Activated naive CD4-positive, alpha-beta T cell treated with anti-CD3 and anti-CD28 coated beads for 36 hours (primary cell): ENCODE results near the gene ABHD2. TPM values are rescaled to one million over a fixed set of nuclear protein-coding genes. Genes with fewer than 3 reads are reported as not detected.

Source experiments
- CTCF ChIA-PET: fragments of 350-600 bp; sonication (Branson Sonifier 250); formaldehyde crosslinking; loops from one replicate; lab custom pipeline; 2021; ENCODE audit warnings: antibody characterized with exemption; lab: Charles Lee
- DNase-seq: peaks from one replicate; pipeline ENCODE4 v3.0.0-alpha.2; 2020
- H3K27ac Mint-ChIP-seq: one replicate; pipeline ENCODE4 v1.8.0; 2021; ENCODE audit warnings: mild to moderate bottlenecking, mixed read lengths
- H3K27me3 Mint-ChIP-seq: one replicate; pipeline ENCODE4 v1.8.0; 2021; ENCODE audit warnings: low read depth, mixed read lengths
- H3K36me3 Mint-ChIP-seq: one replicate; pipeline ENCODE4 v1.8.0; 2021; ENCODE audit warnings: low read depth, mixed read lengths
- H3K4me1 Mint-ChIP-seq: one replicate; pipeline ENCODE4 v1.8.0; 2021; ENCODE audit warnings: low read depth, mixed read lengths
- H3K4me3 Mint-ChIP-seq: one replicate; pipeline ENCODE4 v1.8.0; 2021; ENCODE audit warnings: mild to moderate bottlenecking, moderate library complexity, mixed read lengths
- H3K9me3 Mint-ChIP-seq: one replicate; pipeline ENCODE4 v1.8.0; 2021; ENCODE audit warnings: mixed read lengths
- intact Hi-C: fragments of 100-400 bp; cut with micrococcal nuclease; formaldehyde crosslinking; loops from one replicate; pipeline ENCODE4 v1.15.1; 2023
- total RNA-seq, 2 experiments: library from RNA; stranded (reverse); gene quantifications; one replicate each; pipeline ENCODE4 v1.2.3, GENCODE V29; 2021

The ABHD2 gene
- total RNA-seq, 2 experiments from 2014 or later = 57.2 to 64.9 TPM

- Mint-ChIP-seq H3K27ac (no peak overlapping the region), H3K36me3 (no peaks in the 10 kb centered on the region), H3K27me3 (no peaks in the 10 kb centered on the region), H3K4me1 (peaks cover 20% of the 10 kb centered on the region), H3K4me3 (no peak overlapping the region), H3K9me3 (no peaks in the 10 kb centered on the region)
- CTCF ChIA-PET = interaction anchor here (1.6 kb wide), 1 partner anchor 76 kb away, joined by 3 read pairs; no protein-coding TSS in a partner anchor
- intact Hi-C loops = loop anchor here (5.0 kb wide), 1 partner anchor 93 kb away; no protein-coding TSS in a partner anchor
- DNase-seq = no peak
Measured at GRCh38 chr15:89209057-89209456, 120.8 kb downstream of the ABHD2 start.

- CTCF ChIA-PET = interaction anchor here (0.6 kb wide), 1 partner anchor 73 kb away, joined by 3 read pairs; no protein-coding TSS in a partner anchor
- intact Hi-C loops = no loop called here
- H3K9me3 Mint-ChIP-seq = no peaks in the 10 kb centered on the region
- H3K36me3 Mint-ChIP-seq = no peaks in the 10 kb centered on the region
- H3K27ac Mint-ChIP-seq = no peak overlapping the region
- H3K4me3 Mint-ChIP-seq = no peak overlapping the region
- DNase-seq = no peak
- peaks cover 8% of the 10 kb centered on the region for H3K4me1 Mint-ChIP-seq
- no peaks in the 10 kb centered on the region for H3K27me3 Mint-ChIP-seq
Measured at GRCh38 chr15:89211678-89212170, 123.5 kb downstream of the ABHD2 start.

GRCh38 chr15:89215627-89216026 is 127.4 kb downstream of the ABHD2 start:
- no peaks in the 10 kb centered on the region for H3K36me3 Mint-ChIP-seq
- no peaks in the 10 kb centered on the region for H3K27me3 Mint-ChIP-seq
- CTCF ChIA-PET = interaction anchor here (1.0 to 1.1 kb wide), 2 partner anchors 143 to 159 kb away, joined by 3 to 4 read pairs; no protein-coding TSS in a partner anchor
- H3K4me3 Mint-ChIP-seq = no peak overlapping the region
- H3K27ac Mint-ChIP-seq = no peak overlapping the region
- intact Hi-C loops = no loop called here
- H3K4me1 Mint-ChIP-seq = peaks cover 4% of the 10 kb centered on the region
- no peak for DNase-seq
- H3K9me3 Mint-ChIP-seq = no peaks in the 10 kb centered on the region

- Mint-ChIP-seq H3K27me3 (no peaks in the 10 kb centered on the region), H3K4me1 (peaks cover 4% of the 10 kb centered on the region), H3K9me3 (no peaks in the 10 kb centered on the region), H3K4me3 (no peak overlapping the region), H3K36me3 (no peaks in the 10 kb centered on the region), H3K27ac (no peak overlapping the region)
- intact Hi-C loops = no loop called here
- CTCF ChIA-PET = interaction anchor here (4.2 kb wide), 1 partner anchor 10 kb away, joined by 25 read pairs; no protein-coding TSS in a partner anchor
- no peak for DNase-seq
Measured at GRCh38 chr15:89217031-89217430, 128.8 kb downstream of the ABHD2 start.

- CTCF ChIA-PET = interaction anchor here (4.2 kb wide), 1 partner anchor 11 kb away, joined by 25 read pairs; no protein-coding TSS in a partner anchor
- H3K9me3 Mint-ChIP-seq = no peaks in the 10 kb centered on the region
- intact Hi-C loops = no loop called here
- no peaks in the 10 kb centered on the region for H3K27me3 Mint-ChIP-seq
- no peak overlapping the region for H3K4me3 Mint-ChIP-seq
- H3K4me1 Mint-ChIP-seq = peaks cover 4% of the 10 kb centered on the region
- no peak for DNase-seq
- H3K36me3 Mint-ChIP-seq = no peaks in the 10 kb centered on the region
- no peak overlapping the region for H3K27ac Mint-ChIP-seq
Measured at GRCh38 chr15:89217686-89218376, 129.6 kb downstream of the ABHD2 start.

GRCh38 chr15:89218531-89218930 is 130.3 kb downstream of the ABHD2 start:
- H3K36me3 Mint-ChIP-seq = no peaks in the 10 kb centered on the region
- intact Hi-C loops = no loop called here
- no peaks in the 10 kb centered on the region for H3K9me3 Mint-ChIP-seq
- CTCF ChIA-PET = interaction anchor here (4.2 kb wide), 1 partner anchor 12 kb away, joined by 25 read pairs; no protein-coding TSS in a partner anchor
- no peak overlapping the region for H3K27ac Mint-ChIP-seq
- no peak for DNase-seq
- H3K4me3 Mint-ChIP-seq = no peak overlapping the region
- no peaks in the 10 kb centered on the region for H3K27me3 Mint-ChIP-seq
- H3K4me1 Mint-ChIP-seq = peaks cover 4% of the 10 kb centered on the region

GRCh38 chr15:89221543-89221942 is 133.3 kb downstream of the ABHD2 start, which contains the start of gene RLBP1:
RLBP1 (minus strand) TSS chr15:89221579; CDS start chr15:89218975, 2,604 bp downstream.
- Mint-ChIP-seq H3K4me1 (no peaks in the 10 kb centered on the region), H3K27ac (no peak within 1 kb of the TSS), H3K9me3 (no peaks in the 10 kb centered on the region), H3K4me3 (no peak within 1 kb of the TSS), H3K27me3 (no peaks in the 10 kb centered on the region), H3K36me3 (no peaks in the 10 kb centered on the region)
- intact Hi-C loops = no loop called here
- CTCF ChIA-PET = no interaction called here
- no peak for DNase-seq

- no peaks in the 10 kb centered on the region for H3K4me1 Mint-ChIP-seq
Measured at GRCh38 chr15:89225588-89225987, 137.3 kb downstream of the ABHD2 start.

GRCh38 chr15:89226359-89227221 is 138.3 kb downstream of the ABHD2 start:
- Mint-ChIP-seq H3K27ac (no peak overlapping the region), H3K9me3 (no peaks in the 10 kb centered on the region), H3K4me3 (no peak overlapping the region), H3K4me1 (no peaks in the 10 kb centered on the region), H3K36me3 (no peaks in the 10 kb centered on the region), H3K27me3 (peaks cover 4% of the 10 kb centered on the region)
- DNase-seq = no peak
- intact Hi-C loops = no loop called here
- CTCF ChIA-PET = interaction anchor here (0.6 kb wide), 1 partner anchor 20 kb away, joined by 3 read pairs; no protein-coding TSS in a partner anchor

More at GRCh38 chr15:89225588-89225987, 137.3 kb downstream of the ABHD2 start:
- H3K4me3 Mint-ChIP-seq = no peak overlapping the region
- H3K9me3 Mint-ChIP-seq = no peaks in the 10 kb centered on the region
- intact Hi-C loops = no loop called here
- DNase-seq = no peak
- H3K36me3 Mint-ChIP-seq = no peaks in the 10 kb centered on the region
- peaks cover 4% of the 10 kb centered on the region for H3K27me3 Mint-ChIP-seq
- CTCF ChIA-PET = interaction anchor here (1.2 to 1.4 kb wide), 2 partner anchors 18 to 133 kb away, joined by 4 read pairs; no protein-coding TSS in a partner anchor
- H3K27ac Mint-ChIP-seq = no peak overlapping the region

GRCh38 chr15:89227425-89227824 is 139.2 kb downstream of the ABHD2 start:
- CTCF ChIA-PET = interaction anchor here (1.3 kb wide), 1 partner anchor 21 kb away, joined by 6 read pairs; no protein-coding TSS in a partner anchor
- H3K27me3 Mint-ChIP-seq = peaks cover 4% of the 10 kb centered on the region
- DNase-seq = no peak

GRCh38 chr15:89230277-89230676 is 142.0 kb downstream of the ABHD2 start:
- Mint-ChIP-seq H3K27me3 (peaks cover 7% of the 10 kb centered on the region), H3K4me1 (no peaks in the 10 kb centered on the region), H3K9me3 (no peaks in the 10 kb centered on the region), H3K4me3 (no peak overlapping the region), H3K36me3 (no peaks in the 10 kb centered on the region), H3K27ac (no peak overlapping the region)
- DNase-seq = no peak
- CTCF ChIA-PET = interaction anchor here (0.7 to 1.3 kb wide), 2 partner anchors 23 to 55 kb away, joined by 3 read pairs; no protein-coding TSS in a partner anchor
- intact Hi-C loops = no loop called here

More at GRCh38 chr15:89227425-89227824, 139.2 kb downstream of the ABHD2 start:
- no peak overlapping the region for H3K4me3 Mint-ChIP-seq
- H3K9me3 Mint-ChIP-seq = no peaks in the 10 kb centered on the region
- H3K4me1 Mint-ChIP-seq = no peaks in the 10 kb centered on the region
- intact Hi-C loops = no loop called here
- no peak overlapping the region for H3K27ac Mint-ChIP-seq
- no peaks in the 10 kb centered on the region for H3K36me3 Mint-ChIP-seq

GRCh38 chr15:89231832-89232231 is 143.6 kb downstream of the ABHD2 start:
- Mint-ChIP-seq H3K4me1 (no peaks in the 10 kb centered on the region), H3K27ac (no peak overlapping the region), H3K9me3 (no peaks in the 10 kb centered on the region), H3K27me3 (peaks cover 7% of the 10 kb centered on the region), H3K4me3 (no peak overlapping the region), H3K36me3 (no peaks in the 10 kb centered on the region)
- intact Hi-C loops = no loop called here
- no peak for DNase-seq
- CTCF ChIA-PET = no interaction called here
